Vagina (tissue), 2 donors: ENCODE results near the gene KCNH1. TPM values are rescaled to one million over a fixed set of nuclear protein-coding genes. Genes with fewer than 3 reads are reported as not detected.
"Not testable (repeated sequence)": the region's sequence is repeated elsewhere in the genome, so short reads cannot be mapped to it uniquely, and the experiment has no call there.

ENCODE experiments used
- DNase-seq, 2 donors: peaks; one replicate each; pipeline ENCODE4 v3.0.0-alpha.2; 2017; ENCODE audit errors: extremely low spot score in 2 of 2
- H3K27ac ChIP-seq: fragments of 200-600 bp; sonication (generic); one replicate; pipeline ENCODE4 v1.5.1; 2019
- H3K27me3 ChIP-seq: fragments of 200-600 bp; sonication (generic); one replicate; pipeline ENCODE4 v1.5.1; 2019
- H3K36me3 ChIP-seq, 2 donors: fragments of 200-600 bp; sonication (generic); one replicate each; pipeline ENCODE4 v1.5.1; 2017 to 2019
- H3K4me1 ChIP-seq: fragments of 200-600 bp; sonication (generic); one replicate; pipeline ENCODE4 v1.5.1; 2019
- H3K4me3 ChIP-seq, 2 donors: fragments of 200-600 bp; sonication (generic); 1 replicate in 1 of 2; 2 replicates in 1 of 2; pipeline ENCODE4 v1.5.1; 2016 to 2019
- H3K9me3 ChIP-seq: fragments of 200-600 bp; sonication (generic); one replicate; pipeline ENCODE4 v1.5.1; 2019
- POLR2A ChIP-seq, 2 donors: fragments of 450-650 bp; IDR thresholded peaks; one replicate each; pipeline ENCODE4 v1.6.1; 2017; ENCODE audit warnings: antibody characterized with exemption in 2 of 2, mild to moderate bottlenecking in 2 of 2, moderate library complexity in 2 of 2
- POLR2AphosphoS5 ChIP-seq, 2 donors: sonication (generic); formaldehyde crosslinking; IDR thresholded peaks; one replicate each; pipeline ENCODE4 v1.9.0; 2017; ENCODE audit warnings: antibody characterized with exemption in 2 of 2, mild to moderate bottlenecking in 2 of 2, low read depth in 1 of 2; ENCODE audit not compliant: insufficient read depth in 1 of 2
- intact Hi-C: fragments of 100-400 bp; cut with DNase I; formaldehyde crosslinking; loops from one replicate; pipeline ENCODE4 v1.15.1; 2023
- total RNA-seq: library from RNA; depleted of rRNA; stranded (reverse); fragments of >200 nt; gene quantifications from one replicate; pipeline ENCODE4 v1.2.3, GENCODE V29; 2016
- TF ChIP-seq, protein P1 (sequence below), 3 experiments: fragments of 450-650 bp in 2 of 3; fragments of 200-600 bp in 1 of 3; sonication (generic) in 1 of 3; IDR thresholded peaks; one replicate each; pipeline ENCODE4 v1.5.1; 2017 to 2019; ENCODE audit warnings: antibody characterized with exemption in 3 of 3, mild to moderate bottlenecking in 2 of 3, moderate library complexity in 2 of 3

Gene KCNH1
- total RNA-seq, 1 donor from 2014 or later: 3.9 TPM

GRCh38 chr1:210978316-210978973 lies 155.5 kb downstream of the KCNH1 start:
- TF ChIP-seq POLR2AphosphoS5 (IDR thresholded peaks at IDR 0.05; ENCODE audit: insufficient read depth in 1 of 2, low read depth in 1 of 2): no peak
- TF ChIP-seq, protein P1, sequence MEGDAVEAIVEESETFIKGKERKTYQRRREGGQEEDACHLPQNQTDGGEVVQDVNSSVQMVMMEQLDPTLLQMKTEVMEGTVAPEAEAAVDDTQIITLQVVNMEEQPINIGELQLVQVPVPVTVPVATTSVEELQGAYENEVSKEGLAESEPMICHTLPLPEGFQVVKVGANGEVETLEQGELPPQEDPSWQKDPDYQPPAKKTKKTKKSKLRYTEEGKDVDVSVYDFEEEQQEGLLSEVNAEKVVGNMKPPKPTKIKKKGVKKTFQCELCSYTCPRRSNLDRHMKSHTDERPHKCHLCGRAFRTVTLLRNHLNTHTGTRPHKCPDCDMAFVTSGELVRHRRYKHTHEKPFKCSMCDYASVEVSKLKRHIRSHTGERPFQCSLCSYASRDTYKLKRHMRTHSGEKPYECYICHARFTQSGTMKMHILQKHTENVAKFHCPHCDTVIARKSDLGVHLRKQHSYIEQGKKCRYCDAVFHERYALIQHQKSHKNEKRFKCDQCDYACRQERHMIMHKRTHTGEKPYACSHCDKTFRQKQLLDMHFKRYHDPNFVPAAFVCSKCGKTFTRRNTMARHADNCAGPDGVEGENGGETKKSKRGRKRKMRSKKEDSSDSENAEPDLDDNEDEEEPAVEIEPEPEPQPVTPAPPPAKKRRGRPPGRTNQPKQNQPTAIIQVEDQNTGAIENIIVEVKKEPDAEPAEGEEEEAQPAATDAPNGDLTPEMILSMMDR (IDR thresholded peaks at IDR 0.05): no peak
- no peaks in the 10 kb centered on the region for H3K27me3 ChIP-seq
- intact Hi-C loops: no loop called here
- no peaks in the 10 kb centered on the region for H3K9me3 ChIP-seq
- H3K4me3 ChIP-seq: no peak overlapping the region
- no peak for DNase-seq
- H3K4me1 ChIP-seq: no peaks in the 10 kb centered on the region
- H3K36me3 ChIP-seq: no peaks in the 10 kb centered on the region
- H3K27ac ChIP-seq: no peak overlapping the region

DNA sequence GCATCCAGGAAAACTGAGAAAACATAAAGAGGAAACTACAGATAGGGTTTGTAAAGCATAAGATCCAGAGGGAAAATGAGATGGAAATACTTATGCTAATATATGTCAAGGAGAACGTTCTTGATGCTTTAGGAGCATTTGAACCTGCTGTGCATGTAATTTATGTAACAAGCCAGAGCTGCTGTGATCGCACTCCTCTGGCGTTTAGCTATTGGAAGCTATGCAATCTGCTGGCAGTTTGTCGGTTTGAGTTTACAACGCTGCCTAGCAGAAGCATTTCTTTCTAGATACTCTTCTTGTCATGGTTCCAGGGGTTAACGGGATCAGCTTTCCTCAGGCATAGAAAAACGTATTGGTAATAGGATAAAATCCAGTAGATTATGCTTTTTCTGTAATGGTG lies 182.7 kb downstream of the KCNH1 start:
- H3K9me3 ChIP-seq: no peaks in the 10 kb centered on the region
- intact Hi-C loops: no loop called here
- no peaks in the 10 kb centered on the region for H3K4me1 ChIP-seq
- H3K27me3 ChIP-seq: no peaks in the 10 kb centered on the region
- no peaks in the 10 kb centered on the region for H3K36me3 ChIP-seq
- TF ChIP-seq POLR2AphosphoS5 (IDR thresholded peaks at IDR 0.05; ENCODE audit: insufficient read depth in 1 of 2, low read depth in 1 of 2) (no peak), POLR2A (IDR thresholded peaks at IDR 0.05) (no peak)
- TF ChIP-seq, protein P1 (IDR thresholded peaks at IDR 0.05): no peak
- no peak overlapping the region for H3K4me3 ChIP-seq
- H3K27ac ChIP-seq: no peak overlapping the region
- DNase-seq: no peak

GRCh38 chr1:210949940-210950546 lies 183.9 kb downstream of the KCNH1 start:
- H3K27me3 ChIP-seq, H3K27ac ChIP-seq, intact Hi-C loops, H3K4me3 ChIP-seq, H3K9me3 ChIP-seq, H3K4me1 ChIP-seq, H3K36me3 ChIP-seq, DNase-seq: not testable (repeated sequence)

GRCh38 chr1:210949489-210949888 lies 184.5 kb downstream of the KCNH1 start:
- intact Hi-C loops: no loop called here
- no peak overlapping the region for H3K4me3 ChIP-seq
- H3K27ac ChIP-seq: no peak overlapping the region
- no peaks in the 10 kb centered on the region for H3K27me3 ChIP-seq
- no peak for DNase-seq
- no peaks in the 10 kb centered on the region for H3K36me3 ChIP-seq
- no peaks in the 10 kb centered on the region for H3K9me3 ChIP-seq
- no peaks in the 10 kb centered on the region for H3K4me1 ChIP-seq
- TF ChIP-seq, protein P1 (IDR thresholded peaks at IDR 0.05): no peak
- TF ChIP-seq POLR2AphosphoS5 (IDR thresholded peaks at IDR 0.05; ENCODE audit: insufficient read depth in 1 of 2, low read depth in 1 of 2): no peak
- no peak for TF ChIP-seq POLR2A (IDR thresholded peaks at IDR 0.05)

DNA sequence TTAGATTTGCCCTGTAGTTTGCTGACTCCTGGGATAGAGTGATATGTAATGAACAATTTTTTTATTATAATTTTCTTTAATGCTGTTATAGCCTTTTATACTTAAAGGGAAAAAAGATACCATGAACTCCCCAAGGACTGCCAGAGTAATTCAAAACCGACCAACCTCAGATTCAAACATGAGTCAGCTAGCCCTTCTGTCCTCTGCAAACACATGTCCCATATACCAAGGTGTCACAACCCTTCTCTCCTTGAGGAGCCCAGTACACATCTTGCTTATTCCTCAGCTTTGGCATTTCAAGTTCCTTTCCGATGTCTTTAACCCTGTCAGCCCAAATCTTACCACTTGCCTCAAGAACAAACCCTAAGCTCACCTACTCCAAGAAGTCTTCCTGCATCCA lies 184.9 kb downstream of the KCNH1 start:
- H3K4me3 ChIP-seq: no peak overlapping the region
- no peaks in the 10 kb centered on the region for H3K4me1 ChIP-seq
- H3K27me3 ChIP-seq: no peaks in the 10 kb centered on the region
- DNase-seq: no peak
- intact Hi-C loops: no loop called here
- H3K9me3 ChIP-seq: no peaks in the 10 kb centered on the region
- TF ChIP-seq, protein P1 (IDR thresholded peaks at IDR 0.05): no peak
- TF ChIP-seq POLR2A (IDR thresholded peaks at IDR 0.05) (no peak), POLR2AphosphoS5 (IDR thresholded peaks at IDR 0.05; ENCODE audit: insufficient read depth in 1 of 2, low read depth in 1 of 2) (no peak)
- no peak overlapping the region for H3K27ac ChIP-seq
- H3K36me3 ChIP-seq: no peaks in the 10 kb centered on the region
